Measurements from ENCODE around the gene ZFPL1. TPM values are rescaled to one million over a fixed set of nuclear protein-coding genes. Genes with fewer than 3 reads are reported as not detected.
A peak's percentile ranks its signal among the peaks of the same experiment; 100 is the strongest.

The ZFPL1 gene
- total and polyA plus RNA-seq, 9 of the 15 experiments (the other 6 are each of a cell fraction or from before 2014, with no cell fraction given), result 3.7 to 37.5 (median 22.7) TPM

DNA sequence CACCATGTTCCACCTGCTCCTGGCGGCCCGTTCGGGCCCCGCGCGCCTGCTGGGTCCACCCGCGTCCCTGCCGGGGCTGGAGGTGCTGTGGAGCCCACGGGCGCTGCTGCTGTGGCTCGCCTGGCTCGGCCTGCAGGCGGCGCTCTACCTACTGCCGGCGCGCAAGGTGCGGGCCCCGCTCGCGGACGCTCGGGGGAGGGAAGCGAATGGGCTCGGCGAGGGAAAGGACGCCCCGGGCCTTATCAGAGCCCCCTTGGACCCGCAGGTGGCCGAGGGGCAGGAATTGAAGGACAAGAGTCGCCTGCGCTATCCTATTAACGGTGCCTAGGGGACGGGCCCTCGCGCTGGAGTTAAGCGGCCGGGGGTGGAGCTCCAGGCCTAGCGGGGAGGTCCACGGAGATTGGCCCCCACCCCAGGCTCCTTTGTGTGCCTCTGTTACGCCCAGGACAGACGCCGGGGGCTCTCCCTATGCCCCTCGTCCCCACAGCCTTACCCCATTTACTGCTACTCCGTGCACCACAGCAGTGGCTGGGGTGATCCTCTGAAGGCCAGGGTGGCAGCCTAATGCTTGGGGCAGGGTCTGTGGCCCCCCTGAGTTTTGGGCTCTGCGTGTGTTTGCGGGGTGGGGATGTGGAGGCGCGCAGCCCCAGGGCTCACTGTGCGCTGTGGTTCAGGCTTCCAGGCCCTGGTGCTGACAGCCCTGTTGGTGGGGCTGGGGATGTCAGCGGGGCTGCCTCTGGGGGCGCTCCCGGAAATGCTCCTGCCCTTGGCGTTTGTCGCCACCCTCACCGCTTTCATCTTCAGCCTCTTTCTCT is 28.7 kb downstream of the ZFPL1 start (continued):
- TF ChIP-seq, protein P1, sequence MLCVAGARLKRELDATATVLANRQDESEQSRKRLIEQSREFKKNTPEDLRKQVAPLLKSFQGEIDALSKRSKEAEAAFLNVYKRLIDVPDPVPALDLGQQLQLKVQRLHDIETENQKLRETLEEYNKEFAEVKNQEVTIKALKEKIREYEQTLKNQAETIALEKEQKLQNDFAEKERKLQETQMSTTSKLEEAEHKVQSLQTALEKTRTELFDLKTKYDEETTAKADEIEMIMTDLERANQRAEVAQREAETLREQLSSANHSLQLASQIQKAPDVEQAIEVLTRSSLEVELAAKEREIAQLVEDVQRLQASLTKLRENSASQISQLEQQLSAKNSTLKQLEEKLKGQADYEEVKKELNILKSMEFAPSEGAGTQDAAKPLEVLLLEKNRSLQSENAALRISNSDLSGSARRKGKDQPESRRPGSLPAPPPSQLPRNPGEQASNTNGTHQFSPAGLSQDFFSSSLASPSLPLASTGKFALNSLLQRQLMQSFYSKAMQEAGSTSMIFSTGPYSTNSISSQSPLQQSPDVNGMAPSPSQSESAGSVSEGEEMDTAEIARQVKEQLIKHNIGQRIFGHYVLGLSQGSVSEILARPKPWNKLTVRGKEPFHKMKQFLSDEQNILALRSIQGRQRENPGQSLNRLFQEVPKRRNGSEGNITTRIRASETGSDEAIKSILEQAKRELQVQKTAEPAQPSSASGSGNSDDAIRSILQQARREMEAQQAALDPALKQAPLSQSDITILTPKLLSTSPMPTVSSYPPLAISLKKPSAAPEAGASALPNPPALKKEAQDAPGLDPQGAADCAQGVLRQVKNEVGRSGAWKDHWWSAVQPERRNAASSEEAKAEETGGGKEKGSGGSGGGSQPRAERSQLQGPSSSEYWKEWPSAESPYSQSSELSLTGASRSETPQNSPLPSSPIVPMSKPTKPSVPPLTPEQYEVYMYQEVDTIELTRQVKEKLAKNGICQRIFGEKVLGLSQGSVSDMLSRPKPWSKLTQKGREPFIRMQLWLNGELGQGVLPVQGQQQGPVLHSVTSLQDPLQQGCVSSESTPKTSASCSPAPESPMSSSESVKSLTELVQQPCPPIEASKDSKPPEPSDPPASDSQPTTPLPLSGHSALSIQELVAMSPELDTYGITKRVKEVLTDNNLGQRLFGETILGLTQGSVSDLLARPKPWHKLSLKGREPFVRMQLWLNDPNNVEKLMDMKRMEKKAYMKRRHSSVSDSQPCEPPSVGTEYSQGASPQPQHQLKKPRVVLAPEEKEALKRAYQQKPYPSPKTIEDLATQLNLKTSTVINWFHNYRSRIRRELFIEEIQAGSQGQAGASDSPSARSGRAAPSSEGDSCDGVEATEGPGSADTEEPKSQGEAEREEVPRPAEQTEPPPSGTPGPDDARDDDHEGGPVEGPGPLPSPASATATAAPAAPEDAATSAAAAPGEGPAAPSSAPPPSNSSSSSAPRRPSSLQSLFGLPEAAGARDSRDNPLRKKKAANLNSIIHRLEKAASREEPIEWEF (CRISPR knock-in tag; IDR thresholded peaks at IDR 0.05), result no peak
- 0 out of 2 replicates have a peak, but pooled peaks have one; percentile 6 for TF ChIP-seq JUND (IDR thresholded peaks at IDR 0.05; ENCODE audit: borderline replicate concordance, low read depth, low read length)
- TF ChIP-seq JUND (tag; IDR thresholded peaks at IDR 0.05; ENCODE audit: borderline replicate concordance, low read depth, low read length), result peak; percentile 10; the same call in 1 of the 3 replicates
- TF ChIP-seq GABPB2 (CRISPR knock-in tag; conservative IDR thresholded peaks at IDR 0.05), result no peak
- no peak for TF ChIP-seq PTRF (tag; IDR thresholded peaks at IDR 0.05)
- TF ChIP-seq ZNF695 (CRISPR knock-in tag; IDR thresholded peaks at IDR 0.05), result no peak
- peak; percentile 40; the same call in 1 of the 2 replicates for TF ChIP-seq ZBTB40 (IDR thresholded peaks at IDR 0.05)
- TF ChIP-seq ZBTB40 (CRISPR knock-in tag; IDR thresholded peaks at IDR 0.05), result no peak
- no peak for TF ChIP-seq SMARCA5 (IDR thresholded peaks at IDR 0.05)
- no peak for TF ChIP-seq RNF2 (IDR thresholded peaks at IDR 0.05)
- TF ChIP-seq TCF7L2 (IDR thresholded peaks at IDR 0.05; ENCODE audit: low read depth, low read length), result no peak
- TF ChIP-seq SP1 (CRISPR knock-in tag; IDR thresholded peaks at IDR 0.05), result 0 out of 2 replicates have a peak, but pooled peaks have one; percentile 20
- no peak for TF ChIP-seq SMARCC2 (IDR thresholded peaks at IDR 0.05; ENCODE audit: low read depth)

Measured in K562 (cell line).